Gastrocnemius medialis (tissue), 4 donors: ENCODE measurements around the gene CCDC171. TPM values are rescaled to one million over a fixed set of nuclear protein-coding genes. Genes with fewer than 3 reads are reported as not detected.

Experiments
- ATAC-seq, 2 donors: fragments of 150-250 bp; one replicate each; pipeline ENCODE4 v1.9.1; 2016
- DNase-seq, 2 donors: peaks; one replicate each; pipeline ENCODE4 v3.0.0-alpha.2; 2019
- H3K27ac ChIP-seq, 4 donors: fragments of 200-600 bp; sonication (generic); 1 replicate in 1 of 4; 2 replicates in 3 of 4; pipeline ENCODE4 v1.5.1; 2016 to 2018; ENCODE audit warnings: mild to moderate bottlenecking in 2 of 4, moderate library complexity in 1 of 4
- H3K27me3 ChIP-seq, 3 donors: fragments of 200-600 bp; sonication (generic) in 2 of 3; 1 replicate in 1 of 3; 2 replicates in 2 of 3; pipeline versions ENCODE4 v1.5.1 to v1.6.0; 2016 to 2019; ENCODE audit warnings: mild to moderate bottlenecking in 1 of 3, moderate library complexity in 1 of 3
- H3K36me3 ChIP-seq, 2 donors: fragments of 200-600 bp; sonication (generic) in 1 of 2; one replicate each; pipeline ENCODE4 v1.5.1; 2017 to 2018
- H3K4me1 ChIP-seq, 2 donors: fragments of 200-600 bp; sonication (generic) in 1 of 2; one replicate each; pipeline ENCODE4 v1.5.1; 2016 to 2017; ENCODE audit warnings: mild to moderate bottlenecking in 2 of 2
- H3K4me3 ChIP-seq, 4 donors: fragments of 200-600 bp; sonication (generic) in 3 of 4; 1 replicate in 1 of 4; 2 replicates in 3 of 4; pipeline ENCODE4 v1.5.1; 2016 to 2019; ENCODE audit warnings: mild to moderate bottlenecking in 2 of 4
- H3K9me3 ChIP-seq, 3 donors: fragments of 200-600 bp; sonication (generic) in 2 of 3; 1 replicate in 1 of 3; 2 replicates in 2 of 3; pipeline ENCODE4 v1.5.1; 2016 to 2019
- CTCF ChIP-seq, 5 experiments: fragments of 450-650 bp in 3 of 5; fragments of 200-600 bp in 2 of 5; sonication (generic) in 2 of 5; IDR thresholded peaks in 4 of 5; conservative IDR thresholded peaks in 1 of 5; 1 replicate in 4 of 5; 2 replicates in 1 of 5; pipeline ENCODE4 v1.5.1; 2016 to 2019; ENCODE audit warnings: antibody characterized with exemption in 5 of 5, mild to moderate bottlenecking in 3 of 5, moderate library complexity in 3 of 5
- POLR2A ChIP-seq, 2 donors: fragments of 450-650 bp; IDR thresholded peaks; one replicate each; pipeline ENCODE4 v1.6.1; 2017; ENCODE audit warnings: antibody characterized with exemption in 2 of 2, mild to moderate bottlenecking in 2 of 2, moderate library complexity in 2 of 2
- in situ Hi-C, 4 donors: fragments of 200-750 bp; cut with MboI; loops; one replicate each; pipeline versions ENCODE4 v1.15.0 to v1.8.0; 2017; ENCODE audit warnings: low sequenced_read_pairs in 4 of 4
- intact Hi-C: fragments of 100-400 bp; cut with DNase I; formaldehyde crosslinking; loops from one replicate; pipeline ENCODE4 v1.15.1; 2023; ENCODE audit warnings: low total_unique reads
- total RNA-seq, 4 donors: library from RNA; depleted of rRNA; stranded (reverse); fragments of >200 nt; gene quantifications; one replicate each; pipeline versions ENCODE4 v1.1.0 to v1.2.3, GENCODE V29; 2016

CCDC171 gene
- total RNA-seq, 4 donors from 2014 or later: 0.61 to 1.7 (median 1.3) TPM

GRCh38 chr9:15873573-15874177 lies 320.8 kb downstream of the CCDC171 start:
- H3K36me3 ChIP-seq: no peaks in the 10 kb centered on the region
- no peaks in the 10 kb centered on the region for H3K9me3 ChIP-seq
- H3K4me3 ChIP-seq: no peak overlapping the region
- in situ Hi-C loops (no loop called here), intact Hi-C loops (loop anchor here (5.0 to 10.0 kb wide), 2 partner anchors 261 to 1589 kb away; no protein-coding TSS in a partner anchor)
- TF ChIP-seq CTCF (IDR thresholded peaks at IDR 0.05 in 4 of 5, conservative IDR thresholded peaks at IDR 0.05 in 1 of 5) (peak; percentile 23 to 59 (median 41)), POLR2A (IDR thresholded peaks at IDR 0.05) (no peak)
- H3K27ac ChIP-seq: no peak overlapping the region
- H3K4me1 ChIP-seq: no peaks in the 10 kb centered on the region
- DNase-seq: no peak
- H3K27me3 ChIP-seq: no peaks in the 10 kb centered on the region
- ATAC-seq: no peak

GRCh38 chr9:15882328-15882727 lies 329.5 kb downstream of the CCDC171 start:
- TF ChIP-seq CTCF (IDR thresholded peaks at IDR 0.05 in 4 of 5, conservative IDR thresholded peaks at IDR 0.05 in 1 of 5): no peak
- TF ChIP-seq POLR2A (IDR thresholded peaks at IDR 0.05): no peak
- Histone ChIP-seq H3K27ac (no peak overlapping the region), H3K36me3 (no peaks in the 10 kb centered on the region), H3K4me3 (no peak overlapping the region), H3K9me3 (no peaks in the 10 kb centered on the region), H3K4me1 (no peaks in the 10 kb centered on the region), H3K27me3 (no peaks in the 10 kb centered on the region)
- DNase-seq (no peak), ATAC-seq (no peak)
- in situ Hi-C loops: loop anchor here in 1 of 4 donors (25.0 kb wide), 1 partner anchor 1580 kb away; no protein-coding TSS in a partner anchor
- intact Hi-C loops: no loop called here

GRCh38 chr9:15882883-15883282 lies 330.0 kb downstream of the CCDC171 start:
- ATAC-seq (no peak), DNase-seq (no peak)
- H3K4me3 ChIP-seq: no peak overlapping the region
- no peaks in the 10 kb centered on the region for H3K9me3 ChIP-seq
- in situ Hi-C loops: loop anchor here in 1 of 4 donors (25.0 kb wide), 1 partner anchor 1579 kb away; no protein-coding TSS in a partner anchor
- H3K27me3 ChIP-seq: no peaks in the 10 kb centered on the region
- intact Hi-C loops: no loop called here
- no peak overlapping the region for H3K27ac ChIP-seq
- TF ChIP-seq POLR2A (IDR thresholded peaks at IDR 0.05): no peak
- no peak for TF ChIP-seq CTCF (IDR thresholded peaks at IDR 0.05 in 4 of 5, conservative IDR thresholded peaks at IDR 0.05 in 1 of 5)
- H3K36me3 ChIP-seq: no peaks in the 10 kb centered on the region
- no peaks in the 10 kb centered on the region for H3K4me1 ChIP-seq

DNA sequence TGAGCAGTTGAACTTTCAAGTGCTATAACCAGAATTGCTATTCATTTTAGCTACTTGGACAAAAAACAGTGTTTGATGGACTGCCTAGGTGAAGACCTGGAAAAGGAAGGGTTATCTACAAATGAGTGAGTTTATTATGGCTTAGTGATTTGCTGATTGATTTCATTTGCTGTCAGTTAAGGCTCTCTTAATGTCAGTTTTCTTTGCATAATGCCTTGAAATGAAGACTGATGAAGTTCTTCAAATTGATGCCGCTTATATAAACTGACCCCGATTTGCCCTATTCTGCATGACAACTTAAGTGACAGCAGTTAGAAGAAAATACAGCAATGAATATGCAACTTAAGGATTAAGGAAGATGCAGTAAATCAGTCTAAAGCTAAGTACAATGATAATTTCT lies 332.6 kb downstream of the CCDC171 start:
- ATAC-seq (no peak), DNase-seq (no peak)
- no peak overlapping the region for H3K4me3 ChIP-seq
- TF ChIP-seq POLR2A (IDR thresholded peaks at IDR 0.05) (no peak), CTCF (IDR thresholded peaks at IDR 0.05 in 4 of 5, conservative IDR thresholded peaks at IDR 0.05 in 1 of 5) (no peak)
- H3K27ac ChIP-seq: no peak overlapping the region
- H3K27me3 ChIP-seq: no peaks in the 10 kb centered on the region
- H3K9me3 ChIP-seq: no peaks in the 10 kb centered on the region
- intact Hi-C loops: no loop called here
- H3K36me3 ChIP-seq: no peaks in the 10 kb centered on the region
- H3K4me1 ChIP-seq: no peaks in the 10 kb centered on the region
- in situ Hi-C loops: loop anchor here in 1 of 4 donors (25.0 kb wide), 1 partner anchor 1577 kb away; no protein-coding TSS in a partner anchor
